Hypothalamus (tissue), 51 donors: ENCODE data around the gene SMAD5.
A peak's percentile ranks its signal among the peaks of the same experiment; 100 is the strongest.

Experiments used
- DNase-seq, 51 donors: peaks; one replicate each; lab custom pipeline; 2025; lab: John Stamatoyannopoulos, UW

SMAD5 gene

DNA sequence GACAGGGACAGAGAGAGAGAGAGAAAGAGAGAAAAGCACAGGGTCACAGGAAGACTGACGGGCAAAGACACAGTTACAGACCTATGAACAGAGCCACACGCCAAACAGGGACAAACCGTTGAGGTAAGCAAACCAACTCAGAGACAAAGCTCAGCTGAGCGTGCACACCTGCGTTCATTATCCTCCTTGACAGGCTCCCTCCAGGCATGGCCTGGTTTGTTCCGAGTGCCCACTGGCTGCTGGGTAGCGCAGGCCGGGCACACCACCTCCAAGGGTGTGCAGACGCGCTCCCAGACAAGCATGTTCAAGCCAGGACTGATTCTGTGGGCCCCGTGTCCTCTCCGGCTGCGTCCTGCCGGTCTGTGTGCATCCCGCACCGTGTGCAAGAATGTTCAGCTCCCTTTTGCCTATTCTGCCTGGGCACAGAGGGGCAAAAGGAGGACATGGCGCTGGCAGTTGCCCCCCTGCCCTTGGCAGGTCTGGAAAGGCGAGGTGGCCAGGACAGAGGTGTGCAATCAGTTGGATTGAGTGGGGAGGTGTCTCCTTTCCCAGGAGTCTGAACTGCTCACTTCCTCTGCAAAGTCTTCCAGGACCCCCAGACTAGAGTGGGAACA lies 60.8 kb downstream of the SMAD5 start:
- DNase-seq = no peak

DNA sequence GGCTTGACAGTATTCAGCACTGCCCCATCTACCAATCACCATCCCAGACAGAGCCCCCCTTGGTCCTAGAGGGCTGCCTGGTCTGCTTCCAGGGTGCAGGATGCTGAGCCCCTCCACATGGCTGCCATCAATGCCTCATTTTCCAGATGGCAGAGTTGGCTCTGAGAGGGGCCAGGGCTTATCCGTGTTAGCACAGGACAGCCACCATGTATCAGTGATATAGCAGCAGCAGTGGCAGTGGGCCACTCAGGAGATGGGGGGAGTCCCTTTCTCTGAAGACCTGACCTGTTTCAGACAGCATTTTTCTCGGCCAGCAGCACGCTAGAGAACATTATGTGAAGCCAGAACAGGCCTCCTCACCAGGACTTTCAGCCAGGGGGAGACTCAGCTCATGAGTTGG lies 61.9 kb downstream of the SMAD5 start:
- no peak for DNase-seq

GRCh38 chr5:136195971-136196820 lies 63.6 kb downstream of the SMAD5 start:
- peak in 3 of 51 donors; percentile 14 to 36 (median 18) for DNase-seq

GRCh38 chr5:136197462-136198142 lies 65.0 kb downstream of the SMAD5 start:
- DNase-seq = no peak

DNA sequence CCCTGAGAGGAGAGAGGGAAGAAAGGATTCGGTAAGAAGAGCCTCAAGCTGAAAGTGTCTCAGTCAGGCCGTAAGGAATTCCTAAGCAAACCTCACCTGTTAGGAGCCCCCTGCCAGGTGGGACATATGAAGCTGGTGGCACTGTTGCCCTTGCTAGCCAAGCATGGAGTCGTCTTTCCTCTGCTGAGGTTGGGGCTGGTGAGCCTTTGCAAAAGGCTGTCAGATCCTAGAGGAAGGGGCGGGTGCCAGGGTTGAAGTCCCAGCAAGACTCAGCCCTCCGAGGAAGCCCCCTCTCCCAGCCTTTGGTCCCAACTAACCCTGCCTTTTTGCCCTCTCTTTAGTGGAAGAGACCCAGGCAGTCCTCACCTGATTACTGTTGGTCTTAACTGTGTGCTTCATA lies 65.8 kb downstream of the SMAD5 start:
- DNase-seq = no peak

- no peak for DNase-seq
These were observed 66.8 kb downstream of the SMAD5 start for GRCh38 chr5:136199408-136199807.

DNA sequence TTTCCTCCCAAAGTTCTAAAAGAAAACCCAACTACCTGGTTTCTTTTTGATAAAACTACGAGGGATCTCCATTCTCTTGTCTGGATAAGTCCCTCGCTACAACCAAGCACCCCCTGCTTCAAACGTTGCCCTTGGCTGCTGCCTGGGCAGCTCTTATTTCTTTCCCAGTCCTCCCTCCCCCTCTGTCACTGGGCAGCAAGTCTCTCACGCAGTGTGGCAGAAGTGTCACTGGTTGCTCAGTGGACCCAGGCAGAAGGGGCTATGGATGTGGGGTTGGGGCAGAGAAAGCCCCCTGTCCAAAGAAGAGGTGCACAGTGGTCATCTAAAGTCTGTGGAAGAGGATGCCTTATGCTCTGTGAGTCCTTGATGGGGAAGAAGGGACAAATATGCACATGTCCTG lies 67.5 kb downstream of the SMAD5 start:
- DNase-seq = no peak

DNA sequence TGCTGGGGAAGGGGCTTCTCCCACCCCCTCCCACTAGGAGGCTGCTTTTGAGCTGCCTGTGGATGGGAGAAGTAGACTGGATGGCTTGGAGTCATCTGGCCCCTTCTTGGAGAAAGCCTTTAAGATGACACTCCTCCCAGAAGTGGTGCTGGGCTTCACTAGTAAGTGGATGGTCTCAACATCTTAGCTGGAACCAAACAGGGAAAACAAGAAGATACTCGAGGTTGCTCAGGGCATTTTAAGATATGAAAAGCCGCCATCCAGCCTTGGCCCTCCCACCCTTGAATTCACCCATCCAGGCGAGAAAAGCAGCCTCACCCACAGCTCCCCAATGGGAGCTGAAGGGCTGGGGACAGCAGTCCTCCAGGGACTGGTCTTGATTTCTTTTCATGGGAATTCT lies 68.1 kb downstream of the SMAD5 start:
- DNase-seq = no peak

DNA sequence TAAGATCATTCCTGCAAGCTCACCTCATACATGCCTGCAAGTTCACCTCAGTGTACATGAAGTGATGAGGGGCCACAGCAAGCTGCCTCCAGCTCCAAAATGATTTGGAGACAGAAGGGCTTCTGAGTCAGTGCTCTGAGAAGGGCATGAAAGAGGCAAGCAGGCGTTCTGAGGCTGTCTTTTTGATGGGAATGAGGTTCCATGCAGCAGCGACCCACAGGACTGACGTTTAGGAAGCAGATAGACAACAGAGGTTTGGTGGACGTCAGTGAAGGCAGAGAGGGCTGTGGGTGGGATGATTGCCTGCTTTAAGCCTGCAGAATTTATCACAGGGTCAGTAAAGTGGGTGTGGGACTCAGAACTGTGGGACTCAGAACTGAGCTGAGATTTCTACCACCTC lies 69.2 kb downstream of the SMAD5 start:
- no peak for DNase-seq

GRCh38 chr5:136202469-136203205 lies 70.0 kb downstream of the SMAD5 start:
- no peak for DNase-seq

- DNase-seq = no peak
These were observed 70.8 kb downstream of the SMAD5 start for GRCh38 chr5:136203303-136203922.

DNA sequence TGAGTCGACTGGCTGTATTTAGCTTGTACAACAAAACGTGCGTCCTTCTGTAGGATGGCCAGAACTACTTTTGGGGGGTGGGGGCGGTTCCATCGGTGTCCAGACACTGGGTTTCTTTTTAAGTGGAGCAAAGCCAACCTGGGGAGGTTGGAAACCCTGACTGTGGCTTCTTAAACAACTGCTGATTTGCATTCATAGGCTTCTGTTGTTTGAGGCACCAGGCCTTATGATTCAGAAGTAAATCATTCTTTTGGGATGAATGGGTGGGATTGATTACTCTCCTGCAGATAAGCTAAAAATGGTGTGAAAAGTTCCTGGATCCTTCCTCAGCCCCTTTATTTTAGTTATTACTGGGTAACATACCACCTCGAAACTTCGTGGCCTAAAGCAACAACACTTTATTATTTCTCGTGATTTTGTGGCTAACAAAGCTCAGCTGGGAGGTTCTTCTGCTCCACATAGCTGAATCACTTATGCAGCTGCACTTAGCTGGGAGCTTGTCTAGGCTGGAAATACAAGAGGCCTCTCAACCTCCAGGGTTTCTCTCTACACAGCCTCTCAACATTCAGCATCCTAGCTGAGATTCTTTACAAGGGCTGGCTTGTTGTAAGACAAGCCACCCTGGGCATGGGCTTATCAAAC lies 72.5 kb downstream of the SMAD5 start:
- DNase-seq = no peak

- no peak for DNase-seq
These were observed 73.3 kb downstream of the SMAD5 start for GRCh38 chr5:136205941-136206340.

DNA sequence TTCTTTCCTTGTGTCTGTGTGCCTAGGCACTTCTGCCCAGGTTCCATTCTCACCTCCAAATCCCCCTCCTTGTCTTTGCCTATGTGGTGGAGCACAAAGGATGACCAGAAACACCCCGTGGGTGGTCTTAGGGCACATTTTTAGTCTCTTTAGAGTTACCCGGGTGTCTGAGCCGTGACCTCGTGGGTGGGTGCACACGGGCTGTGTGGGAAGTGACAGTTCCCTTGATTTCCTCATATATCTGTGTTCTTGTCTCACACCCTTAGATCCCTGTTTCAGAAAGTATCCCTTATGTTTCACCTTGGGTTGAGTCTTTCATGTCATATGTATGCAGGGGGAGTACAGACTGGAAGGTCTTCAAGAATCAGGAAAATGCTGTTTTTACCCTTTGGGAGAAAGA lies 73.7 kb downstream of the SMAD5 start:
- no peak for DNase-seq

DNA sequence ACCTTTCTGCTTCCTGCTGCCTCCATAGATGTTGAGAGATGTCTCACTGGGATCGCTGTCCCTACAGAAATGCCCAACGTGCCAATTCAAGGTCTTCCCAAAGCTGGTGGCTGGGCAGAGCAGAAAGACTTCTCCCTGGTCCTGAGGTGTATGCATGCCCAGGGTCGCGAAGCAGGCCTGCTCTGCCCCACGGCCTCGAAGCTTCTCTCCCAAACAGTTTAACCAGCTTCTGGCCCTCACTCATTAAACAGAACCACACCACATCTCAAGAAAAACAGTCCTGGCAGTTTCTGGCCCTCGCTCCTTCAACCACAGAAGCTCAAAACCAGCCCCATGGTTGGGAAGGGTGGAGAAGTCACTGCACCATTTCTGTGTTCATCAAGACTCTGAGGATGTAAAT lies 75.0 kb downstream of the SMAD5 start:
- DNase-seq = no peak

DNA sequence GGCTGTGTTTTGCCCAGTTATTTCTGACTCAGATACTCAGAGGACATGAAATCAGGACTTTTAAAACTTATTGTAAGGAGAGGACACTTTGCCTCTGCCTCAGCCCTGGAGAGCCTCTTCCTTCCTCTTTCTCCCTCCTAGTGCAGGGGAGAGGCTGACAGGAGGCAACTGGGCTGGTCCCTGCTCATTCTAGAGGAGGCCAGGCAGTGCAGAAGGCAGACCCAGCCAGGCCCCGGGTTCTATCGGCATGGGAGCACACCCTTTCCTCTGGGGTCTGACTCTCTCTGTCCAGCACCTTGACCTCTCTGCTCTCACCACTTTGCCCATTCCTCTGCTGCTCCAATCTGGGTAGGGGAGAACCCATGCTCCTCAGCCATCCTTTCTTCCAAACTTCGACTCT lies 76.3 kb downstream of the SMAD5 start:
- no peak for DNase-seq

DNA sequence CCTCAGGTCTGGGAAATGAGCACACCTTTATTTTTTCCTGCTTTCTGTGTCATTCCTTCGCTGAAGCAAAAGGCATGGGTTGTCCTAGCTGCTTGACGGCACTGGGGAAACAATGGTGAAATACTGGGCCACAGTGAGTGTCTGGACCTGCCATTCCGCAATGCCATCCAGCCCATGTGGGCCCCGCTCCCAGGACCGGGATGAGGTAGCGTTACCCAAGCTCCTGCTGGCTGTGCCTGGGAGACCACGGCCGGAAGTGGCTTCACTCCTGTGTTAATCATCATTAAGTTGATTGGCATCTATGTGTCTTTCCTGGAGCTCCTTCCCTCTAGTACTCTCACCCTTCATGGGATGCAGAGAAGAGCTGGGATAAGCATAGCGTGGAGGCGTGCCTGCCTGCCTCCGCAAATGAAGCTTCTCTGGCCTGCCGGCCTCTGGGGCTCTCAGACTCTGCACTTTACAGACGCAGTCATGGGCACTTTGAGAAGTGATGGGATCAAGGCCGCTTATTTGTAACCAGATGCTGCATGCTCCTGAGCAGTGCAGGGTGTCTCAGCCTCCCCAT lies 76.8 kb downstream of the SMAD5 start:
- DNase-seq = no peak

DNA sequence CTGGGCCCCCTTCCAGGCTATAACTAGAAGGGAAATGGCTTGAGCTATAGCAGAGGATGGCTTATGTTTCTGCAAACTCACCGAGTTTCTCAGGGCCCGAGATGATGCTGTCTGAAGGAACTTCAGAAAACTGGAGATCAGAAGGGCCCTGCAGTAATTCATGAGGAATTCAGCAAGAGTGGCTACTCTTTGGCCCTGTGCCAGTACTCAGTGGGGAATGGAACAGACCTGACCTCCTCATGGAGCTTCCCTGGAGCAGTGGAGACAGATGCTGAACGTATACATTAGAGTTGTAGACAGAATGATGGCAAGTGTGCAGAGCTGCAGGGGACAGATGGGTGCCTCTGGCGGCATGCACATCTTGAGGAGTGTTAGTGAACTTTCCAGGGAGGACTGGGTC lies 77.6 kb downstream of the SMAD5 start:
- no peak for DNase-seq

DNA sequence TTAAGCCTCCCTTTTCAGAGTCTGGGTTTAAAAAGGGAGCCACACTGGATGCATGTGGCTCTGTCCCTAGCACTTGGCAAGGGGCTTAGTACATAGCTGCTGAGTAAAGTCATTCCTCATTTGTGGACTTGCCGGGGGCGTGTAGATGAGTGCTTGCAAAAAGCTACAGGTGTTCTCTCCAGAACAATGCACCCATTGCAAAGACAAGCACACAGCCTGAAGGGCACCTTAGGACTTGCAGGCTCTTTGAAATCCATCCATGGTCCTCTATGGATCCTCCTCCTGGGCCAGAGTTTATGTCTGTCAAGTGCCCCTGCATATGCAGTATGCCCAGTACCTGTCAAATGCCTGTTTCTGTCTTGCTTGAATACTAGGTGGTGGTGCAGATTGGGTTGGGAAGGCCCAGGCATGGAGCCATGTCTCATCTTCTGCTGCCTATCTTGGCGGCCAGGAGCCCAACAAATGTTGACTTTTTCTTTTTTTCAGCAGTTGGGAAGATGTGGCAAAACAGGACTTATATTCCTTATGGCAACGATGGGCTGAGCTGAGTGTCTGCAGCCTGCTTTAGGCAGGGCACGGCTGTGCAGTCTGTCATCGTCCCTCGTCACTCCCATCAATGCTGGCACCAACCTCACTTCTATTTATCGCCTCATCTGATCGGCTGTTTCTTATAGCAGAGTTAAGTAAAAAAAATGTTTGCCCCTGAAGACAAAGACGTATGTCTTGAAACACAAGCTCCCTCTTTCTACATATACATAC lies 78.8 kb downstream of the SMAD5 start:
- DNase-seq = no peak
